Sigmoid colon (tissue), 7 donors: Measurements from ENCODE around the gene BDKRB1. TPM values are rescaled to one million over a fixed set of nuclear protein-coding genes. Genes with fewer than 3 reads are reported as not detected.
A peak's percentile ranks its signal among the peaks of the same experiment; 100 is the strongest.

Experiments used
- DNase-seq: peaks from one replicate; pipeline ENCODE4 v3.0.0-alpha.2; 2019
- H3K27ac ChIP-seq, 4 donors: fragments of 200-600 bp; sonication (generic); one replicate each; pipeline ENCODE4 v1.5.1; 2016 to 2019; ENCODE audit warnings: mild to moderate bottlenecking in 1 of 4
- H3K27me3 ChIP-seq, 3 donors: fragments of 200-600 bp; sonication (generic); one replicate each; pipeline ENCODE4 v1.5.1; 2019; ENCODE audit warnings: mild to moderate bottlenecking in 1 of 3
- H3K36me3 ChIP-seq, 4 donors: fragments of 200-600 bp; sonication (generic); one replicate each; pipeline ENCODE4 v1.5.1; 2016 to 2019
- H3K4me1 ChIP-seq, 4 donors: fragments of 200-600 bp; sonication (generic); one replicate each; pipeline ENCODE4 v1.5.1; 2017 to 2019
- H3K4me3 ChIP-seq, 4 donors: fragments of 200-600 bp; sonication (generic); one replicate each; pipeline ENCODE4 v1.5.1; 2017 to 2019; ENCODE audit warnings: mild to moderate bottlenecking in 2 of 4, moderate library complexity in 1 of 4
- H3K9me3 ChIP-seq, 4 donors: fragments of 200-600 bp in 3 of 4; sonication (generic) in 3 of 4; one replicate each; pipeline versions ENCODE4 v1.5.1 to v1.6.1; 2013 to 2019
- CTCF ChIP-seq, 4 experiments: fragments of 450-650 bp in 3 of 4; fragments of 200-600 bp in 1 of 4; IDR thresholded peaks; one replicate each; pipeline ENCODE4 v1.5.1; 2016 to 2019; ENCODE audit warnings: antibody characterized with exemption in 4 of 4, mild to moderate bottlenecking in 3 of 4, moderate library complexity in 2 of 4
- EP300 ChIP-seq, 4 donors: sonication (generic); formaldehyde crosslinking; IDR thresholded peaks; one replicate each; pipeline ENCODE4 v1.6.1; 2017; ENCODE audit warnings: antibody characterized with exemption in 4 of 4
- POLR2A ChIP-seq, 2 donors: fragments of 450-650 bp; IDR thresholded peaks; one replicate each; pipeline ENCODE4 v1.6.1; 2016; ENCODE audit warnings: antibody characterized with exemption in 2 of 2, mild to moderate bottlenecking in 2 of 2, moderate library complexity in 2 of 2
- POLR2AphosphoS5 ChIP-seq, 4 donors: sonication (generic); formaldehyde crosslinking; IDR thresholded peaks; one replicate each; pipeline ENCODE4 v1.6.1; 2017; ENCODE audit warnings: antibody characterized with exemption in 4 of 4
- WGBS, 2 donors: extraction: QIAGEN DNeasy Blood & Tissue Kit; methylation state at CpG; one replicate each; pipeline ENCODE4 v1.1.7; 2013; 5-methylcytosine and 5-hydroxymethylcytosine counted together
- intact Hi-C: fragments of 100-400 bp; cut with DNase I; formaldehyde crosslinking; loops from one replicate; pipeline ENCODE4 v1.15.1; 2023
- polyA plus RNA-seq, 3 donors: library from polyadenylated mRNA; stranded (reverse); fragments of 200-250 nt; gene quantifications; one replicate each; pipeline ENCODE4 v1.2.3, GENCODE V29; 2013
- total RNA-seq, 4 donors: library from RNA; depleted of rRNA; stranded (reverse); fragments of >200 nt; gene quantifications; one replicate each; pipeline ENCODE4 v1.1.0, GENCODE V29; 2016
- donor health status: healthy with polysubstance abuse.
- donor health status: Bipolar disorder and iron deficiency.
- donor health status: healthy.

BDKRB1 gene
- total and polyA plus RNA-seq, 7 donors = 0.33 to 4.9 (median 2.4) TPM

- H3K27ac ChIP-seq = peak overlapping the region; percentile 79 to 90 (median 84)
- H3K4me3 ChIP-seq = no peak overlapping the region
- intact Hi-C loops = no loop called here
- no peaks in the 10 kb centered on the region for H3K9me3 ChIP-seq
- H3K36me3 ChIP-seq = no peaks in the 10 kb centered on the region
- peak; percentile 82 for DNase-seq
- H3K4me1 ChIP-seq = peaks cover 0 to 66% (median 59%) of the 10 kb centered on the region in 4 donors
- WGBS, 2 donors = 71 to 83% methylated on average over 9 of the region's 9 CpGs
- TF ChIP-seq POLR2A (IDR thresholded peaks at IDR 0.05) (no peak), EP300 (IDR thresholded peaks at IDR 0.05) (peak in 1 of 4 donors; percentile 79), POLR2AphosphoS5 (IDR thresholded peaks at IDR 0.05) (peak in 3 of 4 donors; percentile 56 to 82 (median 60))
- H3K27me3 ChIP-seq = no peaks in the 10 kb centered on the region
Measured at GRCh38 chr14:96252999-96253539, 2.9 kb upstream of the BDKRB1 start.

GRCh38 chr14:96254687-96255086, 1.3 kb upstream of the BDKRB1 start:
- peak overlapping the region; percentile 79 to 90 (median 84) for H3K27ac ChIP-seq
- DNase-seq = peak; percentile 79
- intact Hi-C loops = loop anchor here (1.0 to 2.0 kb wide), 2 partner anchors 50 to 149 kb away; partner anchors contain the start of gene BDKRB2

GRCh38 chr14:96256407-96256806, 397 bp downstream of the BDKRB1 start:
- Histone ChIP-seq H3K27me3 (no peaks in the 10 kb centered on the region), H3K36me3 (no peaks in the 10 kb centered on the region), H3K27ac (peak overlapping the region; percentile 79 to 90 (median 84)), H3K4me3 (no peak overlapping the region), H3K4me1 (peaks cover 0 to 51% (median 46%) of the 10 kb centered on the region in 4 donors), H3K9me3 (no peaks in the 10 kb centered on the region)
- TF ChIP-seq POLR2A (IDR thresholded peaks at IDR 0.05) (no peak), EP300 (IDR thresholded peaks at IDR 0.05) (peak in 1 of 4 donors; percentile 12), CTCF (IDR thresholded peaks at IDR 0.05) (no peak), POLR2AphosphoS5 (IDR thresholded peaks at IDR 0.05) (peak in 2 of 4 donors; percentile 11 to 46)
- intact Hi-C loops = no loop called here
- 39 to 70% methylated on average over 4 of the region's 4 CpGs for WGBS, 2 donors
- no peak for DNase-seq

More at GRCh38 chr14:96254687-96255086, 1.3 kb upstream of the BDKRB1 start:
- H3K4me3 ChIP-seq = no peak overlapping the region
- H3K27me3 ChIP-seq = no peaks in the 10 kb centered on the region
- TF ChIP-seq EP300 (IDR thresholded peaks at IDR 0.05) = peak; percentile 20 to 96 (median 89)
- TF ChIP-seq POLR2A (IDR thresholded peaks at IDR 0.05) = no peak
- peak; percentile 69 to 97 (median 93) for TF ChIP-seq POLR2AphosphoS5 (IDR thresholded peaks at IDR 0.05)
- no peak for TF ChIP-seq CTCF (IDR thresholded peaks at IDR 0.05)
- WGBS, 2 donors = 80 to 89% methylated on average over 11 of the region's 11 CpGs
- no peaks in the 10 kb centered on the region for H3K9me3 ChIP-seq
- H3K36me3 ChIP-seq = no peaks in the 10 kb centered on the region
- H3K4me1 ChIP-seq = peaks cover 0 to 52% (median 45%) of the 10 kb centered on the region in 4 donors

- Histone ChIP-seq H3K4me3 (no peak overlapping the region), H3K9me3 (no peaks in the 10 kb centered on the region), H3K36me3 (no peaks in the 10 kb centered on the region), H3K4me1 (peaks cover 0 to 56% (median 51%) of the 10 kb centered on the region in 4 donors), H3K27me3 (no peaks in the 10 kb centered on the region), H3K27ac (peak overlapping the region; percentile 79 to 90 (median 84))
- WGBS, 2 donors = 72 to 81% methylated on average over 8 of the region's 8 CpGs
- no peak for DNase-seq
- intact Hi-C loops = no loop called here
- TF ChIP-seq POLR2AphosphoS5 (IDR thresholded peaks at IDR 0.05) (no peak), POLR2A (IDR thresholded peaks at IDR 0.05) (no peak), CTCF (IDR thresholded peaks at IDR 0.05) (no peak)
Measured at GRCh38 chr14:96257056-96257455, 1.0 kb downstream of the BDKRB1 start.

- intact Hi-C loops = no loop called here
- no peak overlapping the region for H3K27ac ChIP-seq
- no peak for DNase-seq
Measured at GRCh38 chr14:96257900-96258299, 1.9 kb downstream of the BDKRB1 start.

More at GRCh38 chr14:96257900-96258299, 1.9 kb downstream of the BDKRB1 start:
- no peaks in the 10 kb centered on the region for H3K36me3 ChIP-seq
- no peaks in the 10 kb centered on the region for H3K27me3 ChIP-seq
- TF ChIP-seq EP300 (IDR thresholded peaks at IDR 0.05) = no peak
- peaks cover 0 to 50% (median 46%) of the 10 kb centered on the region in 4 donors for H3K4me1 ChIP-seq
- no peak overlapping the region for H3K4me3 ChIP-seq
- H3K9me3 ChIP-seq = no peaks in the 10 kb centered on the region
